HG03442 (cell line): ENCODE measurements around the gene SH3TC1.
A peak's percentile ranks its signal among the peaks of the same experiment; 100 is the strongest.

Experiments used
- ATAC-seq: cut with Tn5 transposase; IDR thresholded peaks from one replicate; pipeline ENCODE4 v1.9.1; 2021; ENCODE audit warnings: mild to moderate bottlenecking, moderate library complexity; ENCODE audit not compliant: unreplicated experiment

Gene SH3TC1

GRCh38 chr4:8198206-8198905 lies 734 bp upstream of the SH3TC1 start:
- no peak for ATAC-seq

GRCh38 chr4:8199594-8200301 lies 658 bp downstream of the SH3TC1 start:
- ATAC-seq, result no peak

- ATAC-seq, result no peak
These were observed 1.3 kb downstream of the SH3TC1 start for GRCh38 chr4:8200302-8200975.

GRCh38 chr4:8201321-8201781 lies 2.3 kb downstream of the SH3TC1 start:
- ATAC-seq, result peak; percentile 38

- ATAC-seq, result no peak
These were observed 3.3 kb downstream of the SH3TC1 start for GRCh38 chr4:8202108-8203051.

GRCh38 chr4:8203052-8203401 lies 3.9 kb downstream of the SH3TC1 start:
- no peak for ATAC-seq

- ATAC-seq, result no peak
These were observed 4.7 kb downstream of the SH3TC1 start for GRCh38 chr4:8203817-8204216.

- ATAC-seq, result no peak
These were observed 5.6 kb downstream of the SH3TC1 start for GRCh38 chr4:8204576-8205227.

- ATAC-seq, result no peak
These were observed 6.2 kb downstream of the SH3TC1 start for GRCh38 chr4:8205241-8205707.

- no peak for ATAC-seq
These were observed 6.9 kb downstream of the SH3TC1 start for GRCh38 chr4:8205749-8206611.

GRCh38 chr4:8207314-8207713 lies 8.2 kb downstream of the SH3TC1 start:
- no peak for ATAC-seq

GRCh38 chr4:8208565-8208964 lies 9.5 kb downstream of the SH3TC1 start:
- no peak for ATAC-seq

GRCh38 chr4:8209181-8209874 lies 10.2 kb downstream of the SH3TC1 start:
- ATAC-seq, result no peak

GRCh38 chr4:8210010-8210409 lies 10.9 kb downstream of the SH3TC1 start:
- ATAC-seq, result no peak

- ATAC-seq, result no peak
These were observed 11.5 kb downstream of the SH3TC1 start for GRCh38 chr4:8210616-8211015.

GRCh38 chr4:8211251-8211650 lies 12.2 kb downstream of the SH3TC1 start:
- ATAC-seq, result no peak

- ATAC-seq, result no peak
These were observed 12.9 kb downstream of the SH3TC1 start for GRCh38 chr4:8211737-8212581.

GRCh38 chr4:8212622-8213021 lies 13.5 kb downstream of the SH3TC1 start:
- no peak for ATAC-seq
